H1 (cell line): ENCODE measurements around the gene SKIC3.

Experiments used
- CTCF ChIP-seq, 3 experiments: IDR thresholded peaks; 1 replicate in 2 of 3; 2 replicates in 1 of 3; pipeline versions ENCODE4 v1.5.1 to v1.6.1; 2011; ENCODE audit warnings: low read length in 3 of 3, mild to moderate bottlenecking in 3 of 3, inconsistent platforms in 2 of 3, low read depth in 1 of 3, moderate library complexity in 1 of 3; ENCODE audit not compliant: insufficient read depth in 1 of 3; ENCODE audit errors: control extremely low read depth in 1 of 3
- EZH2 ChIP-seq: fragments of 200-600 bp; sonication (generic); IDR thresholded peaks from 2 replicates; pipeline ENCODE4 v1.7.1; 2012; ENCODE audit warnings: low read depth, mild to moderate bottlenecking, moderate library complexity, low read length, inconsistent platforms; ENCODE audit not compliant: severe bottlenecking
- POLR2A ChIP-seq, 2 experiments: IDR thresholded peaks; 1 replicate in 1 of 2; 2 replicates in 1 of 2; pipeline ENCODE4 v1.6.1; 2011; ENCODE audit warnings: low read depth in 2 of 2, low read length in 2 of 2, mild to moderate bottlenecking in 2 of 2; ENCODE audit errors: control extremely low read depth in 1 of 2
- POLR2AphosphoS5 ChIP-seq: IDR thresholded peaks from 2 replicates; pipeline ENCODE4 v1.6.1; 2011; ENCODE audit warnings: low read depth, low read length
- POU5F1 ChIP-seq: IDR thresholded peaks from 2 replicates; pipeline ENCODE4 v1.6.1; 2011; ENCODE audit warnings: low read depth, mild to moderate bottlenecking, low read length, moderate library complexity
- RAD21 ChIP-seq, 2 experiments: IDR thresholded peaks in 1 of 2; conservative IDR thresholded peaks in 1 of 2; 2 replicates each; pipeline ENCODE4 v1.6.1; 2011; ENCODE audit warnings: low read depth in 2 of 2, low read length in 2 of 2, improper control_type of control experiment in 1 of 2, inconsistent platforms in 1 of 2, mild to moderate bottlenecking in 1 of 2, moderate library complexity in 1 of 2
- SP1 ChIP-seq: IDR thresholded peaks from 2 replicates; pipeline ENCODE4 v1.6.1; 2011; ENCODE audit warnings: low read depth, low read length
- TAF1 ChIP-seq: IDR thresholded peaks from 2 replicates; pipeline ENCODE4 v1.6.1; 2011; ENCODE audit warnings: mild to moderate bottlenecking, low read depth, low read length

GRCh38 chr5:95564450-95564849 lies 9.7 kb upstream of the SKIC3 start:
- TF ChIP-seq CTCF (IDR thresholded peaks at IDR 0.05; ENCODE audit: control extremely low read depth in 1 of 3, insufficient read depth in 1 of 3, low read depth in 1 of 3, low read length in 3 of 3) = no peak
- TF ChIP-seq POLR2A (IDR thresholded peaks at IDR 0.05; ENCODE audit: control extremely low read depth in 1 of 2, low read depth in 2 of 2, low read length in 2 of 2) = no peak
- no peak for TF ChIP-seq TAF1
- no peak for TF ChIP-seq POLR2AphosphoS5
- TF ChIP-seq EZH2 = no peak
- no peak for TF ChIP-seq SP1
- no peak for TF ChIP-seq POU5F1
- TF ChIP-seq RAD21 (IDR thresholded peaks at IDR 0.05 in 1 of 2, conservative IDR thresholded peaks at IDR 0.05 in 1 of 2; ENCODE audit: low read depth in 2 of 2, low read length in 2 of 2) = no peak
